BE2C (cell line): Measurements from ENCODE around the gene HES7.

Source experiments
- DNase-seq: peaks from one replicate; pipeline ENCODE4 v3.0.0-alpha.2; 2020
- H3K27me3 ChIP-seq: fragments of 250-450 bp; sonication (Bioruptor Pico); 2 replicates; pipeline ENCODE4 v1.5.1; 2020; ENCODE audit warnings: mild to moderate bottlenecking
- H3K36me3 ChIP-seq: fragments of 250-450 bp; sonication (Bioruptor Pico); 2 replicates; pipeline ENCODE4 v1.5.1; 2020; ENCODE audit warnings: mild to moderate bottlenecking
- H3K4me1 ChIP-seq: fragments of 250-450 bp; sonication (Bioruptor Pico); 2 replicates; pipeline ENCODE4 v1.5.1; 2020
- H3K4me3 ChIP-seq: 2 replicates; pipeline ENCODE4 v1.5.1; 2011; ENCODE audit warnings: low read depth, low read length
- H3K9me3 ChIP-seq: fragments of 250-450 bp; sonication (Bioruptor Pico); 2 replicates; pipeline ENCODE4 v1.5.1; 2020
- TF ChIP-seq, protein P1 (sequence below): IDR thresholded peaks from 2 replicates; pipeline ENCODE4 v1.5.1; 2012; ENCODE audit warnings: mild to moderate bottlenecking, low read depth, low read length

The HES7 gene

DNA sequence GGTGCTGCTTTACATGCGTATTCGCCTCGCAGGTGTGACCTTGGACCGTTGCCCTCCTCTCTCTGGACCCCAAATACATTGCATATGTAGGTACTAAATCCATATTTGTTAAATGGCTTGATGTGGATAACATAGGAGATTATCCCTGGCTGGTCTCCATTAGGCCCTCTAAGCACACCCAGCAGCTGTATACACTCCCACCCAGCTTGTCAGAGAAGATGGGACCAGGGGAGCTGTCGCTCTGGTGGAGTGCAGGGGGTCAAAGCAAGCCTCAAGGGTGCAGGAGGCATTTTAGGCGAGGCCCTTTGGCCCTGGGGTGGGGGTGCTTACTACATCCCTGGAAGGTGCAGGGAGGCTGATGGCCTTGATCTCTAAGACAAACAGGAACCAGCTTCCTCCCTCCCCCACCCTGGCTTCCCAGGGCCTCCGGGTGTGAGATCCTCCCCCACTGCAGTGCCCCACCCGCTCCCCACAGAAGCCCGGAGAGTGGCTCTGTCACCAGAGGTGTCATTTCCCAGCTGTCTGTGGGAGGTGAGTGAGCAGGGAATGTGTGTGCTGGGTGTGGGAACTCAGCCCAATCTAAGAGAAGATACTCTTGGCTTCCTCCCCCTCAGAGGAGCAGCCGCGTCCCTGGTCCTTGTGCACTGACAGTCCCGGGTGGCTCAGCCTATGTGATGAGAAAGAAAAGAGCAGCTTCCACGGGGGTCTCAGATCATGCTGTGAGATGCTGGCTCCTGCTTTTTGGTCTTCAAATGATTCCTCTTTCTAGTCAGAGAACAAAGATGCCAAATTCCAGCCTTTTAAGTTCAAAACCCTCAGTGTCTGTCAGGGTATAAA is 40.3 kb upstream of the HES7 start:
- Histone ChIP-seq H3K4me1 (peaks cover 7% of the 10 kb centered on the region), H3K9me3 (no peaks in the 10 kb centered on the region), H3K36me3 (peaks cover 6% of the 10 kb centered on the region), H3K4me3 (no peak overlapping the region), H3K27me3 (no peaks in the 10 kb centered on the region)
- DNase-seq, result no peak
- TF ChIP-seq, protein P1, sequence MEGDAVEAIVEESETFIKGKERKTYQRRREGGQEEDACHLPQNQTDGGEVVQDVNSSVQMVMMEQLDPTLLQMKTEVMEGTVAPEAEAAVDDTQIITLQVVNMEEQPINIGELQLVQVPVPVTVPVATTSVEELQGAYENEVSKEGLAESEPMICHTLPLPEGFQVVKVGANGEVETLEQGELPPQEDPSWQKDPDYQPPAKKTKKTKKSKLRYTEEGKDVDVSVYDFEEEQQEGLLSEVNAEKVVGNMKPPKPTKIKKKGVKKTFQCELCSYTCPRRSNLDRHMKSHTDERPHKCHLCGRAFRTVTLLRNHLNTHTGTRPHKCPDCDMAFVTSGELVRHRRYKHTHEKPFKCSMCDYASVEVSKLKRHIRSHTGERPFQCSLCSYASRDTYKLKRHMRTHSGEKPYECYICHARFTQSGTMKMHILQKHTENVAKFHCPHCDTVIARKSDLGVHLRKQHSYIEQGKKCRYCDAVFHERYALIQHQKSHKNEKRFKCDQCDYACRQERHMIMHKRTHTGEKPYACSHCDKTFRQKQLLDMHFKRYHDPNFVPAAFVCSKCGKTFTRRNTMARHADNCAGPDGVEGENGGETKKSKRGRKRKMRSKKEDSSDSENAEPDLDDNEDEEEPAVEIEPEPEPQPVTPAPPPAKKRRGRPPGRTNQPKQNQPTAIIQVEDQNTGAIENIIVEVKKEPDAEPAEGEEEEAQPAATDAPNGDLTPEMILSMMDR, result no peak

DNA sequence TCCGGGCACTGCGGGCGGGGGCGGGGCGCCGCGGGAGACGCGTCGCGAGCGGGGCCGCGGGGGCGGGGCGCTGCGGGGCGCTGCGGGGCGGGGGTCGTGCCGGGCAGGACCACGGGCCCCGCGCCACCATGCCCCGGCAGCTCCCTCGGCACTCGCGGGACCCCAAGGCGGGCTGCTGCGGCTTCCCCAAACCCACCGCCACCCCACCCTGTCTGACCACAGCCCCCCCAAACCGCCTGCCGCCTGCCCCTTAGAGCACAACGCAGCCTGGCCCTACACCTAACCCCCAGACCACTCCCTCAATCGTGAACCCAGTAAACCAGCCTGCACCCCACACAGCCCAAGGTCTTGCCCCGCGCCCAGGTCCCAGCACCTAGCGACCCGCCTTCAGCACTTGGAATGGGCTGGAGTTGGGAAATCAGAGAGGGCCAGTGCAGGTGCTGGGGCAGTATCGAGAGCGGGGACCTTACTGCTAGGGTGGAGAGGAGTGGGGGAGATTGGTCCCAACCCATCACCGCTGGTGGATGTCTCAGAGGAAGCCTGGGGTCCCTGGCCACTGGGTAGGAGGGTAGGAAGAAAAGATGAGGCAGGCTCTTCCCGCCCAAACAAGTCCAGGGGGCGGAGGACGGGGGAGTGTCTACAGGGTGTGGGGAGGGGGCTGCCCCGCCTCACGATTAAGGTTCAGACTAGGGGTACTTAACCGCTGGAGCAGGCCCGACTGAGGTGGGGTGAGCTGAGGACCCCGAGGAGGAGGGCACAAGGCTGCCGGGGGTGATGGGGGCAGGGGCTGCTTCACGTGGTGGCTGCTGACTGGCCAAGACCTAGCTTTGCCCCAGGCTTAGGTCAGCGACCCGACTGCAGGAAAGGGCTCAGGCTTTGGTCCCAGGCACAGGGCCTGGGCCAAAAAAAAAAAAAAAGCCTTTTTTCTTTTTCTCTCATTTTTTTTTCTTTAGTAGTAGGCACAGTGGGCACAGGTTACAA is 39.4 kb upstream of the HES7 start:
- H3K36me3 ChIP-seq, result peaks cover 6% of the 10 kb centered on the region

DNA sequence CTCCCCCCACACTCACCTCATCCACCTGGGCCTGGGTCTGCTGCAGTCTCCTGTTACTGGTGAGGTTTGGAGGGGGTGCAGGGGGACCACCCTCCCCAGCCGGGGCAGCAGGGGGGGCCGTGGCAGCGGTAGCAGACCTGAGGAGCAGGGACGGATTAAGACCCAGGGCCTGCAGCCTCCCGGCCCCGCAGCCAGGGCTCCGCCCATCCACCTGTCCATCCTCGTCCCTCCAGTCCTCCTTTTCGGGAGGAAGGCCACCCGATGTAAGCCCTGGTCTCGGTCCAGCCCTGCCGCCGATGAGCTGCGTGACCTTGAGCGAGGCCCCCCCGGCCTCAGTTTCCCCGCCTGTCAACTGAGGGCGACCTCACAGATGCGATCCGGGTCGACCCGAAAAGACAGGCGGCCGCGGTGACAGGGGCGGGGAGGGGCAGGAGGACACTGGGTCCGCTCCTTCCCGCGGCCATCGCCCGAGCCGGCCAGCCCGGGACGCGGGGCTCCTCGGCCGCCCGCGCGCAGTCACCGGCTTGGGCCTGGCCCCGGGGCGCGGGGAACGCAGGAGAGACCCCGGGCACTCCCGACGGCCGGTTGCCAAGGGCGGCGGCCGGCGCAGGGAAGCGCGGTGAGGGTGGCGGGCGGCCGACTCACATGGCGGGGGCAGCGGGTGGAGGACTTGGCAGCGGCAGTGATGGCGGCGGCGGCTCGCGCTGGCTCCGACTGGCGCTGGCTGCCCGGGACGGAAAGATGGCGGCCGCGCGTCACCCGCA is 38.5 kb upstream of the HES7 start, which contains the start of gene VAMP2:
Gene VAMP2 (minus strand): TSS at position 716 of the 764 bp plus-strand sequence. CDS start 69 bp downstream, at position 647.
- Histone ChIP-seq H3K27me3 (no peaks in the 10 kb centered on the region), H3K4me3 (peak within 1 kb of the TSS; percentile 71), H3K4me1 (peaks cover 7% of the 10 kb centered on the region), H3K9me3 (no peaks in the 10 kb centered on the region), H3K36me3 (peaks cover 6% of the 10 kb centered on the region)
- TF ChIP-seq, protein P1, result no peak
- peak; percentile 76 for DNase-seq

More for the DNA sequence above, 39.4 kb upstream of the HES7 start:
- no peaks in the 10 kb centered on the region for H3K9me3 ChIP-seq
- no peaks in the 10 kb centered on the region for H3K27me3 ChIP-seq
- H3K4me3 ChIP-seq, result peak overlapping the region; percentile 56
- no peak for DNase-seq
- H3K4me1 ChIP-seq, result peaks cover 7% of the 10 kb centered on the region
- TF ChIP-seq, protein P1, result no peak

DNA sequence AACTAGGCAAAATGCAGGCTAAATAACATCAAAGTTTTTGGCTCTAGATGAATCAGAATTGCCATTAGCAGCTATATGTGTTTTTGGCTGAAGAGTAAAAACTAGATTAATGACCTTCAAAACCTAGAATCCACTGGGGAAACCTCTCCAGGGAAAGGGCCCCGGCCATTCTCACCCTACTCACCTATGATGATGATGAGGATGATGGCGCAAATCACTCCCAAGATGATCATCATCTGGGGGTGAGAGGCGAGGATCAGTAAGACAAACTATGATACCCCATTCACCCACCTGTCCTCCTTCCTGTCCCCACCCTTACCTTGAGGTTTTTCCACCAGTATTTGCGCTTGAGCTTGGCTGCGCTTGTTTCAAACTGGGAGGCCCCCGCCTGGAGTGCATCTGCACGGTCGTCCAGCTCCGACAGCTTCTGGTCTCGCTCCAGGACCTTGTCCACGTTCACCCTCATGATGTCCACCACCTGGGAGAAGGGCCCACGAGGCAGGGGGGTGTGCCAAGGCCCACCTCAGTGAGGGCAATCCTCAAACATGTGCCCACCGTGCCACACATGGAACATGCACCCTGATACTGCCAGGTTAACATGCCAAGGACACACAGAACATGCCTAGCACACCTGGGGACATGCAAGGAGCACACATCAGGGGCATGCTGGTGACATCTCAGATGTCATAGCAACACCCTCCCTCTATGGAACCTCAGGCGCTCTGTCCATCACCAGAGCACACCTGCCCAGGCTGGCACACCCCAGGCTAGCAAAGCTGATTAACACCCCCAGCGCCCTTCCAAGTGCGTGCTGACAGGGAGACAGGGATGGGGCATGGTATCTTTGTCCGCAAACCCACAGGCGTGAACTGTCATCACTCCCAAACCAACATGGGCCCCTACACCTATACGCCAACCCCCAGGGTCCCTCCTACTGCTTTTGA is 37.7 kb upstream of the HES7 start:
- H3K4me1 ChIP-seq, result peaks cover 7% of the 10 kb centered on the region
- DNase-seq, result no peak
- H3K9me3 ChIP-seq, result no peaks in the 10 kb centered on the region
- peak overlapping the region; percentile 71 for H3K4me3 ChIP-seq
- H3K27me3 ChIP-seq, result no peaks in the 10 kb centered on the region
- H3K36me3 ChIP-seq, result peaks cover 6% of the 10 kb centered on the region
- TF ChIP-seq, protein P1, result no peak

DNA sequence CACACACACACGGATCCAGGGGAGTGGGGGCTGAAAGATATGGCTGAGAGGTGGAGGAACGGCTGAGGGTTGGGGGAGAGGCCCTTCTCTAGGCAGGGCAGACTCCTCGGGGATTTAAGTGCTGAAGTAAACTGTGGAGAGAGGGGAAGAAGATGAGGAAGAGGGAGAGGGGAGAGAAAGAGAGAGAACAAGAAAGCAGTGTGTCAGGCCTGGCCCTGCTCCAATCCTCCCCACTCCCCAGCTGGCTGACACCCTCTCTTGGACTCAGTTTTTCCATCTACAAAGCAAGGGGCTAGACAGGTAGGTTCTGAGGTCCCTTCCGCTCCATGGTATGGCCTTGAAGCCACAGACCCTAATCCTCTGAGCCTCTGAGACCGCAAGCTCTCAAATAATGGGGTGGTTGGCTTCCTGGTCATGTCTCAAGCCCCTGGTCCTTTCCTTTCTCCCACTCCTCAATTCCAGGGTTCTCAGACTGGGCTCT is 36.9 kb upstream of the HES7 start:
- Histone ChIP-seq H3K4me1 (peaks cover 7% of the 10 kb centered on the region), H3K4me3 (no peak overlapping the region), H3K9me3 (no peaks in the 10 kb centered on the region), H3K36me3 (peaks cover 6% of the 10 kb centered on the region), H3K27me3 (no peaks in the 10 kb centered on the region)
- DNase-seq, result no peak
- TF ChIP-seq, protein P1, result no peak
